Midbrain (tissue), 1 donor: ENCODE data around the gene TNFRSF9.

Source experiments
- DNase-seq: peaks from one replicate; lab custom pipeline; 2025; lab: John Stamatoyannopoulos, UW

TNFRSF9 gene

GRCh38 chr1:7869136-7869920, 71.3 kb downstream of the TNFRSF9 start:
- no peak for DNase-seq

GRCh38 chr1:7868070-7868780, 72.4 kb downstream of the TNFRSF9 start:
- DNase-seq, result no peak

GRCh38 chr1:7865978-7866377, 74.7 kb downstream of the TNFRSF9 start:
- DNase-seq, result no peak
